Posterior cingulate gyrus (tissue), 11 donors: ENCODE data around the gene IMMP2L.
"Not testable (repeated sequence)": the region's sequence is repeated elsewhere in the genome, so short reads cannot be mapped to it uniquely, and the experiment has no call there.

Experiments
- DNase-seq, 10 donors: peaks; one replicate each; pipeline versions ENCODE4 v3.0.0 to v3.0.0-alpha.2; 2020 to 2021; ENCODE audit warnings: mixed read lengths in 3 of 10
- intact Hi-C: fragments of 100-400 bp; cut with DNase I; formaldehyde crosslinking; loops from one replicate; pipeline ENCODE4 v1.15.1; 2023

The IMMP2L gene

GRCh38 chr7:111092406-111093236, 469.7 kb downstream of the IMMP2L start:
- no peak for DNase-seq
- intact Hi-C loops: no loop called here

- intact Hi-C loops: loop anchor here (2.0 kb wide), 1 partner anchor 395 kb away; no protein-coding TSS in a partner anchor
- DNase-seq: no peak
Observed at GRCh38 chr7:111091593-111092358, 470.5 kb downstream of the IMMP2L start.

- DNase-seq: peak; percentile 49 to 95 (median 71)
- intact Hi-C loops: loop anchor here (2.0 kb wide), 1 partner anchor 396 kb away; no protein-coding TSS in a partner anchor
Observed at GRCh38 chr7:111090846-111091245, 471.4 kb downstream of the IMMP2L start, which contains the start of gene LRRN3. TSS of gene LRRN3 (plus strand) at chr7:111091127. CDS start at chr7:111122773, 31,646 bp downstream.

- no peak for DNase-seq
- intact Hi-C loops: loop anchor here (2.0 to 5.0 kb wide), 2 partner anchors 397 to 647 kb away; no protein-coding TSS in a partner anchor
Observed at GRCh38 chr7:111089822-111090426, 472.4 kb downstream of the IMMP2L start.

- intact Hi-C loops: loop anchor here (5.0 kb wide), 1 partner anchor 649 kb away; no protein-coding TSS in a partner anchor
- DNase-seq: no peak
Observed at GRCh38 chr7:111088328-111088727, 474.0 kb downstream of the IMMP2L start.

- intact Hi-C loops: loop anchor here (5.0 kb wide), 1 partner anchor 651 kb away; no protein-coding TSS in a partner anchor
- no peak for DNase-seq
Observed at GRCh38 chr7:111086532-111086931, 475.8 kb downstream of the IMMP2L start.

- intact Hi-C loops: loop anchor here (5.0 kb wide), 1 partner anchor 652 kb away; no protein-coding TSS in a partner anchor
- DNase-seq: no peak
Observed at GRCh38 chr7:111085356-111085755, 476.9 kb downstream of the IMMP2L start.

GRCh38 chr7:111083413-111083812, 478.9 kb downstream of the IMMP2L start:
- no peak for DNase-seq

GRCh38 chr7:111082351-111082750, 479.9 kb downstream of the IMMP2L start:
- intact Hi-C loops: no loop called here
- DNase-seq: no peak

More at GRCh38 chr7:111083413-111083812, 478.9 kb downstream of the IMMP2L start:
- intact Hi-C loops: no loop called here

- no peak for DNase-seq
- intact Hi-C loops: no loop called here
Observed at GRCh38 chr7:111081546-111082267, 480.6 kb downstream of the IMMP2L start.

- intact Hi-C loops: no loop called here
- no peak for DNase-seq
Observed at GRCh38 chr7:111080495-111081105, 481.7 kb downstream of the IMMP2L start.

GRCh38 chr7:111077001-111077400, 485.3 kb downstream of the IMMP2L start:
- intact Hi-C loops: no loop called here
- DNase-seq: no peak

- intact Hi-C loops: no loop called here
- no peak for DNase-seq
Observed at GRCh38 chr7:111076205-111076604, 486.1 kb downstream of the IMMP2L start.

- no peak for DNase-seq
- intact Hi-C loops: no loop called here
Observed at GRCh38 chr7:111075498-111075897, 486.8 kb downstream of the IMMP2L start.

- intact Hi-C loops: no loop called here
- no peak for DNase-seq
Observed at GRCh38 chr7:111074748-111075146, 487.5 kb downstream of the IMMP2L start.

GRCh38 chr7:111074071-111074747, 488.1 kb downstream of the IMMP2L start:
- DNase-seq: no peak
- intact Hi-C loops: no loop called here

- DNase-seq, intact Hi-C loops: not testable (repeated sequence)
Observed at GRCh38 chr7:111072658-111073057, 489.6 kb downstream of the IMMP2L start.

- intact Hi-C loops: no loop called here
- no peak for DNase-seq
Observed at GRCh38 chr7:111071556-111071955, 490.7 kb downstream of the IMMP2L start.

- intact Hi-C loops: no loop called here
- no peak for DNase-seq
Observed at GRCh38 chr7:111068618-111069017, 493.7 kb downstream of the IMMP2L start.
